ENCODE measurements around the gene SIGLEC6. TPM values are rescaled to one million over a fixed set of nuclear protein-coding genes. Genes with fewer than 3 reads are reported as not detected.
A peak's percentile ranks its signal among the peaks of the same experiment; 100 is the strongest.

SIGLEC6 gene
- total and polyA plus RNA-seq, 2 experiments from 2014 or later: not detected

DNA sequence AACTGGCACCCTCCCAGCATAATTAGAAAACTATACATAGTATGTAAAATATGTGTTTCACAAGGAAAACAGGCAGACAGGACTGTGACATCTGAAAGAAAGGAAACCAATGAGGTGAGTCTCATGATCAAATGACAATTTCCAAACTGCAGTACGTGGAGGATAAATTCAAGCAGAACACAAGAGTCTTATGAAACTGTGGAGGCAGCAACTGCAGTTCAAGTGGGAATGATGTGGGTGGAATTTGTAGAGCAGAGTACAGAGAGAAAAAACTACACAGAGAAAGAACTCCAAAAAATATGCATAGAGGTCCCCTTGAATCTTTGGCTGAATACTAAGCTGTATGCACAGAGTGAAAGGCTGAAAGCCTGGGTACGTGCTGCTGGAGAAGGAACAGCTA is 9.7 kb downstream of the SIGLEC6 start:
- H3K27ac ChIP-seq: no peak overlapping the region
- H3K9me3 ChIP-seq (ENCODE audit: low read depth): no peaks in the 10 kb centered on the region
- H3K4me2 ChIP-seq (ENCODE audit: unreplicated experiment): no peak overlapping the region
- H3K9ac ChIP-seq: no peak overlapping the region
- H3K79me2 ChIP-seq (ENCODE audit: insufficient read depth): no peaks in the 10 kb centered on the region
- no peaks in the 10 kb centered on the region for H3K27me3 ChIP-seq (replicated peaks; ENCODE audit: insufficient read depth)
- 12 to 19% methylated on average over 2 of the region's 2 CpGs for WGBS, 2 experiments (ENCODE audit: low coverage in 1 of 2, low lambda C conversion rate in 2 of 2, missing lambda C conversion rate in 2 of 2)
- no peaks in the 10 kb centered on the region for H3K4me1 ChIP-seq (ENCODE audit: insufficient read depth)
- no peaks in the 10 kb centered on the region for H4K20me1 ChIP-seq (ENCODE audit: insufficient read depth)
- no peaks in the 10 kb centered on the region for H3F3A ChIP-seq (ENCODE audit: insufficient read depth)
- no peak for TF ChIP-seq EZH2phosphoT487 (IDR thresholded peaks at IDR 0.05; ENCODE audit: insufficient read depth, low read depth)
- H2AFZ ChIP-seq: no peak overlapping the region
- H3K9me2 ChIP-seq (ENCODE audit: insufficient read depth): no peaks in the 10 kb centered on the region
- in situ Hi-C loops (cut with MboI): no loop called here
- H3K36me3 ChIP-seq (ENCODE audit: low read depth): no peaks in the 10 kb centered on the region
- no peak overlapping the region for H3K4me3 ChIP-seq
- DNase-seq: no peak

DNA sequence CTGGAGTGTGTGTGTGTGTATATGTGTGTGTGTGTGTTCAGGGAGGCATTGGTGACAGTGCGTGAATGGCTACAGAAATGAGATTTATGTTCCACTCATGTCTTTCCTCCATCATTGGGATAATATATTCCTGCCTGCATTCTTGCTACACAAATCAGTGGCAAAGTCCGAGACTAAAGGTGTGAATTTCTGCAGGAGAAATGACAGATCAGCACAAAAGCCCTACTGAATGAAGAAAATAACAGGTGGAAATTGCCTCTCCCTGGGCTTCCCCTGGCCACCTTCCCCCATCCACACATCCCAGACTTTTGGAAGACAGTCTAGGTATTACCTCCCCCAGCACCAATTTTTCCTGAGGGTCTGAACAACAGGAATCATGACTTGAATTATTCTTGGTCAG is 10.1 kb downstream of the SIGLEC6 start:
- no peak overlapping the region for H3K9ac ChIP-seq
- in situ Hi-C loops (cut with MboI): no loop called here
- no peaks in the 10 kb centered on the region for H3K36me3 ChIP-seq (ENCODE audit: low read depth)
- H3K4me1 ChIP-seq (ENCODE audit: insufficient read depth): no peaks in the 10 kb centered on the region
- H3K27me3 ChIP-seq (replicated peaks; ENCODE audit: insufficient read depth): no peaks in the 10 kb centered on the region
- no peak overlapping the region for H3K4me3 ChIP-seq
- H3K79me2 ChIP-seq (ENCODE audit: insufficient read depth): no peaks in the 10 kb centered on the region
- H3K9me3 ChIP-seq (ENCODE audit: low read depth): no peaks in the 10 kb centered on the region
- TF ChIP-seq EZH2 (IDR thresholded peaks at IDR 0.05; ENCODE audit: insufficient read depth, poor library complexity, severe bottlenecking) (no peak), EZH2phosphoT487 (IDR thresholded peaks at IDR 0.05; ENCODE audit: insufficient read depth, low read depth) (no peak)
- H3K9me2 ChIP-seq (ENCODE audit: insufficient read depth): no peaks in the 10 kb centered on the region
- no peak overlapping the region for H3K4me2 ChIP-seq (ENCODE audit: unreplicated experiment)
- DNase-seq: no peak
- 48 to 50% methylated on average over 2 of the region's 2 CpGs for WGBS, 2 experiments (ENCODE audit: low coverage in 1 of 2, low lambda C conversion rate in 2 of 2, missing lambda C conversion rate in 2 of 2)
- no peak overlapping the region for H2AFZ ChIP-seq
- no peaks in the 10 kb centered on the region for H3F3A ChIP-seq (ENCODE audit: insufficient read depth)
- H3K27ac ChIP-seq: no peak overlapping the region
- no peaks in the 10 kb centered on the region for H4K20me1 ChIP-seq (ENCODE audit: insufficient read depth)

DNA sequence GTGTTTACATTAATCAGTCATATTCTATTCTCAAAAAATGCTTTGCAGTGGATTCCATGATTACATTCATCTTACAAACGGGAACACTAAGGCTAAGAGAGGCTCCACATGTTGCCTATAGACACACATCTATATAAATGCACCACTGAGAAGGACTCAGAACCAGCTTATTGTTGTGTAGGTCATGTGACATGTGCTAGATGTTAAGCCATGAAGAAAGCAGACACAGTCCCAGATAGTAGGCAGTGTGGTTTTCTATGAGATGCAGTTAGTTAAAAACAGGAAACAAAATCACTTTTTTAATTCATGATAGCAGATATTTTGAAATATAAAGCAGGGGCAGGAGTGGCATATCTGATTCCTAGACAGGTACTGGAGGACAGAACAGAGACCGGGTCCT is 10.7 kb downstream of the SIGLEC6 start:
- Histone ChIP-seq H3K36me3 (ENCODE audit: low read depth) (no peaks in the 10 kb centered on the region), H3K4me1 (ENCODE audit: insufficient read depth) (no peaks in the 10 kb centered on the region), H3F3A (ENCODE audit: insufficient read depth) (no peaks in the 10 kb centered on the region), H3K9me2 (ENCODE audit: insufficient read depth) (no peaks in the 10 kb centered on the region), H3K9me3 (ENCODE audit: low read depth) (no peaks in the 10 kb centered on the region), H3K27ac (no peak overlapping the region), H2AFZ (no peak overlapping the region), H3K4me2 (ENCODE audit: unreplicated experiment) (no peak overlapping the region), H4K20me1 (ENCODE audit: insufficient read depth) (no peaks in the 10 kb centered on the region), H3K79me2 (ENCODE audit: insufficient read depth) (no peaks in the 10 kb centered on the region), H3K4me3 (no peak overlapping the region), H3K27me3 (replicated peaks; ENCODE audit: insufficient read depth) (no peaks in the 10 kb centered on the region), H3K9ac (no peak overlapping the region)
- TF ChIP-seq EZH2phosphoT487 (IDR thresholded peaks at IDR 0.05; ENCODE audit: insufficient read depth, low read depth): no peak
- no peak for TF ChIP-seq EZH2 (IDR thresholded peaks at IDR 0.05; ENCODE audit: insufficient read depth, poor library complexity, severe bottlenecking)
- no peak for DNase-seq
- WGBS, 2 experiments (ENCODE audit: low coverage in 1 of 2, low lambda C conversion rate in 2 of 2, missing lambda C conversion rate in 2 of 2): 24 to 28% methylated on average over 2 of the region's 2 CpGs
- in situ Hi-C loops (cut with MboI): no loop called here

GRCh38 chr19:51514866-51515481 is 16.5 kb downstream of the SIGLEC6 start:
- 15 to 20% methylated on average over 3 of the region's 3 CpGs for WGBS, 2 experiments (ENCODE audit: low coverage in 1 of 2, low lambda C conversion rate in 2 of 2, missing lambda C conversion rate in 2 of 2)
- Histone ChIP-seq H3K4me3 (no peak overlapping the region), H3K79me2 (ENCODE audit: insufficient read depth) (no peaks in the 10 kb centered on the region), H3K36me3 (ENCODE audit: low read depth) (no peaks in the 10 kb centered on the region), H4K20me1 (ENCODE audit: insufficient read depth) (no peaks in the 10 kb centered on the region), H3F3A (ENCODE audit: insufficient read depth) (no peaks in the 10 kb centered on the region), H3K9ac (no peak overlapping the region), H3K27me3 (replicated peaks; ENCODE audit: insufficient read depth) (no peaks in the 10 kb centered on the region), H3K27ac (no peak overlapping the region), H2AFZ (no peak overlapping the region), H3K4me1 (ENCODE audit: insufficient read depth) (no peaks in the 10 kb centered on the region), H3K4me2 (ENCODE audit: unreplicated experiment) (no peak overlapping the region), H3K9me2 (ENCODE audit: insufficient read depth) (no peaks in the 10 kb centered on the region), H3K9me3 (ENCODE audit: low read depth) (no peaks in the 10 kb centered on the region)
- in situ Hi-C loops (cut with MboI): no loop called here
- peak; percentile 65 for DNase-seq
- TF ChIP-seq EZH2 (IDR thresholded peaks at IDR 0.05; ENCODE audit: insufficient read depth, poor library complexity, severe bottlenecking): no peak
- TF ChIP-seq EZH2phosphoT487 (IDR thresholded peaks at IDR 0.05; ENCODE audit: insufficient read depth, low read depth): no peak

DNA sequence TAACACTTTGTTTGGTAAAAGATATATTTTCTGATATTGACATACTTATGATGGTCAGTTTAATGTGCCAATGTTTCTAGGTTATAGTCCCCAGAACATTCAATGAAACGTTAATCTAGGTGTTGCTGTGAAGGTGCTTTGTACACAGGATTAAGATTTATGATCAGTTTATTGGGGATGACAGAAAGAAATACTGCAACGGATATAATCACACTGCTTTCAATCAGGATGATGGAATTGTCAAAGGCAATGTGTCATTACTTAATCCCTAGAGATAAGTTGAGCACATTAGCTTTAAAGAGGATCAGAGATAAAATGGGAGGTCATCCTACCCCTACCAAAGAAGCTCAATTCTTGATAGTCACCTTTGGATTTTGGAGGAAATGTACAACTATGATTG is 17.5 kb downstream of the SIGLEC6 start:
- H3K9me2 ChIP-seq (ENCODE audit: insufficient read depth): no peaks in the 10 kb centered on the region
- H3K4me1 ChIP-seq (ENCODE audit: insufficient read depth): no peaks in the 10 kb centered on the region
- H3F3A ChIP-seq (ENCODE audit: insufficient read depth): no peaks in the 10 kb centered on the region
- no peak overlapping the region for H2AFZ ChIP-seq
- H3K27ac ChIP-seq: no peak overlapping the region
- H3K4me2 ChIP-seq (ENCODE audit: unreplicated experiment): no peak overlapping the region
- H3K79me2 ChIP-seq (ENCODE audit: insufficient read depth): no peaks in the 10 kb centered on the region
- no peak for TF ChIP-seq EZH2 (IDR thresholded peaks at IDR 0.05; ENCODE audit: insufficient read depth, poor library complexity, severe bottlenecking)
- no peak for TF ChIP-seq EZH2phosphoT487 (IDR thresholded peaks at IDR 0.05; ENCODE audit: insufficient read depth, low read depth)
- no peaks in the 10 kb centered on the region for H3K9me3 ChIP-seq (ENCODE audit: low read depth)
- WGBS, 2 experiments (ENCODE audit: low coverage in 1 of 2, low lambda C conversion rate in 2 of 2, missing lambda C conversion rate in 2 of 2): 20 to 31% methylated on average over 2 of the region's 2 CpGs
- no peak for DNase-seq
- no peaks in the 10 kb centered on the region for H3K36me3 ChIP-seq (ENCODE audit: low read depth)
- no peak overlapping the region for H3K9ac ChIP-seq
- no peaks in the 10 kb centered on the region for H3K27me3 ChIP-seq (replicated peaks; ENCODE audit: insufficient read depth)
- no peaks in the 10 kb centered on the region for H4K20me1 ChIP-seq (ENCODE audit: insufficient read depth)
- in situ Hi-C loops (cut with MboI): no loop called here
- no peak overlapping the region for H3K4me3 ChIP-seq
